ENCODE data around the gene RASGRF2.

- TF ChIP-seq EZH2 (IDR thresholded peaks at IDR 0.05; ENCODE audit: low read depth) (no peak), CTCF (conservative IDR thresholded peaks at IDR 0.05) (no peak)
These were observed 133.5 kb downstream of the RASGRF2 start for GRCh38 chr5:81093536-81094196.
